Testis (tissue), 3 donors: ENCODE data around the gene SAMD7. TPM values are rescaled to one million over a fixed set of nuclear protein-coding genes. Genes with fewer than 3 reads are reported as not detected.

Experiments
- DNase-seq: peaks from one replicate; pipeline ENCODE4 v3.0.0-alpha.2; 2019
- H3K27ac ChIP-seq, 2 donors: fragments of 200-600 bp; sonication (generic); one replicate each; pipeline ENCODE4 v1.5.1; 2019
- H3K27me3 ChIP-seq: fragments of 200-600 bp; sonication (generic); one replicate; pipeline ENCODE4 v1.5.1; 2019
- H3K36me3 ChIP-seq: fragments of 200-600 bp; sonication (generic); one replicate; pipeline ENCODE4 v1.5.1; 2017; ENCODE audit warnings: low read depth; ENCODE audit errors: missing control alignments
- H3K4me1 ChIP-seq: fragments of 200-600 bp; sonication (generic); one replicate; pipeline ENCODE4 v1.5.1; 2019
- H3K4me3 ChIP-seq, 2 donors: fragments of 200-600 bp; sonication (generic); one replicate each; pipeline ENCODE4 v1.5.1; 2017 to 2019
- H3K9me3 ChIP-seq: fragments of 200-600 bp; sonication (generic); one replicate; pipeline ENCODE4 v1.5.1; 2017
- CTCF ChIP-seq, 3 experiments: fragments of 450-650 bp in 2 of 3; fragments of 200-600 bp in 1 of 3; sonication (generic) in 1 of 3; IDR thresholded peaks; one replicate each; pipeline ENCODE4 v1.5.1; 2016 to 2019; ENCODE audit warnings: antibody characterized with exemption in 3 of 3, mild to moderate bottlenecking in 2 of 3, moderate library complexity in 1 of 3
- POLR2A ChIP-seq: fragments of 450-650 bp; IDR thresholded peaks from one replicate; pipeline ENCODE4 v1.6.1; 2017; ENCODE audit warnings: antibody characterized with exemption, mild to moderate bottlenecking, moderate library complexity
- WGBS, 2 donors: methylation state at CpG; one replicate each; pipeline ENCODE4 v1.1.5; 2018; 5-methylcytosine and 5-hydroxymethylcytosine counted together
- intact Hi-C: fragments of 100-400 bp; cut with DNase I; formaldehyde crosslinking; loops from one replicate; pipeline ENCODE4 v1.15.1; 2023; ENCODE audit warnings: low total_unique reads
- polyA plus RNA-seq: library from polyadenylated mRNA; stranded (reverse); fragments of 350-450 nt; fragmentation: Illumina TruSeq; extraction: RNeasy Lipid Tissue Mini Kit (QIAGEN cat#74804); gene quantifications from one replicate; pipeline ENCODE4 v1.2.3, GENCODE V29; 2014; ENCODE audit warnings: low read depth, low replicate concordance; ENCODE audit not compliant: insufficient read depth
- total RNA-seq, 2 donors: library from RNA; depleted of rRNA; stranded (reverse); fragments of >200 nt; gene quantifications; one replicate each; pipeline ENCODE4 v1.2.3, GENCODE V29; 2016

SAMD7 gene
- total and polyA plus RNA-seq, 3 donors from 2014 or later = 0.25 to 0.68 TPM; not detected in 1

- intact Hi-C loops = no loop called here
- H3K27me3 ChIP-seq = no peaks in the 10 kb centered on the region
- no peaks in the 10 kb centered on the region for H3K9me3 ChIP-seq
- no peaks in the 10 kb centered on the region for H3K4me1 ChIP-seq
- no peaks in the 10 kb centered on the region for H3K36me3 ChIP-seq
- TF ChIP-seq CTCF (IDR thresholded peaks at IDR 0.05) (no peak), POLR2A (no peak)
- no peak overlapping the region for H3K4me3 ChIP-seq
- WGBS, 2 donors = 95 to 98% methylated on average over 3 of the region's 3 CpGs
- no peak for DNase-seq
- no peak overlapping the region for H3K27ac ChIP-seq
These were observed 19.5 kb downstream of the SAMD7 start for GRCh38 chr3:169930843-169931242.

- Histone ChIP-seq H3K27me3 (no peaks in the 10 kb centered on the region), H3K4me3 (no peak overlapping the region)
- TF ChIP-seq CTCF (IDR thresholded peaks at IDR 0.05) = no peak
- no peak for TF ChIP-seq POLR2A
These were observed 20.6 kb downstream of the SAMD7 start for GRCh38 chr3:169931747-169932520.

GRCh38 chr3:169939320-169939719 is 27.9 kb downstream of the SAMD7 start:
- Histone ChIP-seq H3K4me3 (no peak overlapping the region), H3K27me3 (no peaks in the 10 kb centered on the region), H3K9me3 (no peaks in the 10 kb centered on the region), H3K27ac (no peak overlapping the region), H3K36me3 (no peaks in the 10 kb centered on the region), H3K4me1 (no peaks in the 10 kb centered on the region)
- intact Hi-C loops = no loop called here
- no peak for TF ChIP-seq POLR2A
- no peak for TF ChIP-seq CTCF (IDR thresholded peaks at IDR 0.05)
- no peak for DNase-seq
- 50 to 61% methylated on average over 1 of the region's 1 CpG for WGBS, 2 donors

More at GRCh38 chr3:169931747-169932520, 20.6 kb downstream of the SAMD7 start:
- Histone ChIP-seq H3K4me1 (no peaks in the 10 kb centered on the region), H3K36me3 (no peaks in the 10 kb centered on the region), H3K27ac (no peak overlapping the region), H3K9me3 (no peaks in the 10 kb centered on the region)
- intact Hi-C loops = no loop called here
- WGBS, 2 donors = 87 to 88% methylated on average over 14 of the region's 14 CpGs
- no peak for DNase-seq

GRCh38 chr3:169939751-169940150 is 28.4 kb downstream of the SAMD7 start:
- Histone ChIP-seq H3K4me1 (no peaks in the 10 kb centered on the region), H3K4me3 (no peak overlapping the region), H3K9me3 (no peaks in the 10 kb centered on the region), H3K27me3 (no peaks in the 10 kb centered on the region), H3K27ac (no peak overlapping the region), H3K36me3 (no peaks in the 10 kb centered on the region)
- WGBS, 2 donors = 89 to 91% methylated on average over 5 of the region's 5 CpGs
- intact Hi-C loops = no loop called here
- TF ChIP-seq POLR2A (no peak), CTCF (IDR thresholded peaks at IDR 0.05) (no peak)
- no peak for DNase-seq
